Vagina (tissue), 2 donors: ENCODE results near the gene ATM.

Source experiments
- POLR2AphosphoS5 ChIP-seq, 2 donors: sonication (generic); formaldehyde crosslinking; IDR thresholded peaks; one replicate each; pipeline ENCODE4 v1.9.0; 2017; ENCODE audit warnings: antibody characterized with exemption in 2 of 2, mild to moderate bottlenecking in 2 of 2, low read depth in 1 of 2; ENCODE audit not compliant: insufficient read depth in 1 of 2
- TF ChIP-seq, protein P1 (sequence below), 3 experiments: fragments of 450-650 bp in 2 of 3; fragments of 200-600 bp in 1 of 3; sonication (generic) in 1 of 3; IDR thresholded peaks; one replicate each; pipeline ENCODE4 v1.5.1; 2017 to 2019; ENCODE audit warnings: antibody characterized with exemption in 3 of 3, mild to moderate bottlenecking in 2 of 3, moderate library complexity in 2 of 3

DNA sequence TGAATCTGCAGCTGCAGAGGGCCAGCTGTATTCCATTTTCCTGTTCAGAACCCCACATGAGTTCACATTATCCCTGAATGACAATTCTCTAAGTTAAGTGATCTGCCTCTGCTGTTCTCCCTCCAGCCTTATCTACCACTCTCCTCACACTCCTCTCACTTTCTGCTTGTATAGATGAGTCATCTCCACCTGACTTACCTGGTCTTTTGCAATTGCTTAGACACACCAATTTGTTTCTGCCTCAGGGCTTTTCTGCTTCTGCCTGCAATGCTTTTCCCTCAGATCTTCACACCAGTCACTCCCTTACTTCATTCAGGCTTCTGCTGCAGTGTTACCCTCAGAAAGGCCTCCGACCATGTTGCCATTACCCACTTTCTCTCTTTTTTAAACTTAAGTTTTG lies 118.1 kb downstream of the ATM start:
- TF ChIP-seq, protein P1, sequence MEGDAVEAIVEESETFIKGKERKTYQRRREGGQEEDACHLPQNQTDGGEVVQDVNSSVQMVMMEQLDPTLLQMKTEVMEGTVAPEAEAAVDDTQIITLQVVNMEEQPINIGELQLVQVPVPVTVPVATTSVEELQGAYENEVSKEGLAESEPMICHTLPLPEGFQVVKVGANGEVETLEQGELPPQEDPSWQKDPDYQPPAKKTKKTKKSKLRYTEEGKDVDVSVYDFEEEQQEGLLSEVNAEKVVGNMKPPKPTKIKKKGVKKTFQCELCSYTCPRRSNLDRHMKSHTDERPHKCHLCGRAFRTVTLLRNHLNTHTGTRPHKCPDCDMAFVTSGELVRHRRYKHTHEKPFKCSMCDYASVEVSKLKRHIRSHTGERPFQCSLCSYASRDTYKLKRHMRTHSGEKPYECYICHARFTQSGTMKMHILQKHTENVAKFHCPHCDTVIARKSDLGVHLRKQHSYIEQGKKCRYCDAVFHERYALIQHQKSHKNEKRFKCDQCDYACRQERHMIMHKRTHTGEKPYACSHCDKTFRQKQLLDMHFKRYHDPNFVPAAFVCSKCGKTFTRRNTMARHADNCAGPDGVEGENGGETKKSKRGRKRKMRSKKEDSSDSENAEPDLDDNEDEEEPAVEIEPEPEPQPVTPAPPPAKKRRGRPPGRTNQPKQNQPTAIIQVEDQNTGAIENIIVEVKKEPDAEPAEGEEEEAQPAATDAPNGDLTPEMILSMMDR (IDR thresholded peaks at IDR 0.05) = no peak
- peak in 1 of 2 donors; percentile 84 for TF ChIP-seq POLR2AphosphoS5 (IDR thresholded peaks at IDR 0.05; ENCODE audit: insufficient read depth in 1 of 2, low read depth in 1 of 2)
